Measurements from ENCODE around the gene CDKN2C. TPM values are rescaled to one million over a fixed set of nuclear protein-coding genes. Genes with fewer than 3 reads are reported as not detected.

CDKN2C gene
- polyA plus RNA-seq, 1 of the 3 experiments (the other 2 are of a cell fraction) = 27.0 TPM

DNA sequence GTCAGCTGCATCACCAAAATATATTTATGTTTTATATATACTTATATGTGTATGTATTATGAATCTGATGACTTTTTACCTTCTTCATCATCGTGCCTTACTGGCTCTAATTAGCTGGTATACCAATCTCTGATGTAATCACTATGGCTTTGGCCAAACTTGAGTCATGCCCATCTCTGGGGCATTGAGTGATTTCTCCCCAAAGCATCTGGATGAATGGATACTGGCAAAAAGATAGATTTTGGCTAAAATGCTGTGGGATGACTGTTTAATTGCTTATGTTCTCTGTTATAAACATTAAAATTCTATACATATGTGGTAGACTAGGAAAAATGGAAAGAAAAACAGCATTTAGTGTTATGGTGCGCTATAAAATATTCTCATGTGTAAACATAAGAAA lies 19.6 kb downstream of the CDKN2C start (continued):
- TF ChIP-seq, protein P1, sequence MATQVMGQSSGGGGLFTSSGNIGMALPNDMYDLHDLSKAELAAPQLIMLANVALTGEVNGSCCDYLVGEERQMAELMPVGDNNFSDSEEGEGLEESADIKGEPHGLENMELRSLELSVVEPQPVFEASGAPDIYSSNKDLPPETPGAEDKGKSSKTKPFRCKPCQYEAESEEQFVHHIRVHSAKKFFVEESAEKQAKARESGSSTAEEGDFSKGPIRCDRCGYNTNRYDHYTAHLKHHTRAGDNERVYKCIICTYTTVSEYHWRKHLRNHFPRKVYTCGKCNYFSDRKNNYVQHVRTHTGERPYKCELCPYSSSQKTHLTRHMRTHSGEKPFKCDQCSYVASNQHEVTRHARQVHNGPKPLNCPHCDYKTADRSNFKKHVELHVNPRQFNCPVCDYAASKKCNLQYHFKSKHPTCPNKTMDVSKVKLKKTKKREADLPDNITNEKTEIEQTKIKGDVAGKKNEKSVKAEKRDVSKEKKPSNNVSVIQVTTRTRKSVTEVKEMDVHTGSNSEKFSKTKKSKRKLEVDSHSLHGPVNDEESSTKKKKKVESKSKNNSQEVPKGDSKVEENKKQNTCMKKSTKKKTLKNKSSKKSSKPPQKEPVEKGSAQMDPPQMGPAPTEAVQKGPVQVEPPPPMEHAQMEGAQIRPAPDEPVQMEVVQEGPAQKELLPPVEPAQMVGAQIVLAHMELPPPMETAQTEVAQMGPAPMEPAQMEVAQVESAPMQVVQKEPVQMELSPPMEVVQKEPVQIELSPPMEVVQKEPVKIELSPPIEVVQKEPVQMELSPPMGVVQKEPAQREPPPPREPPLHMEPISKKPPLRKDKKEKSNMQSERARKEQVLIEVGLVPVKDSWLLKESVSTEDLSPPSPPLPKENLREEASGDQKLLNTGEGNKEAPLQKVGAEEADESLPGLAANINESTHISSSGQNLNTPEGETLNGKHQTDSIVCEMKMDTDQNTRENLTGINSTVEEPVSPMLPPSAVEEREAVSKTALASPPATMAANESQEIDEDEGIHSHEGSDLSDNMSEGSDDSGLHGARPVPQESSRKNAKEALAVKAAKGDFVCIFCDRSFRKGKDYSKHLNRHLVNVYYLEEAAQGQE (IDR thresholded peaks at IDR 0.05; ENCODE audit: low read depth, low read length) = no peak
- TF ChIP-seq CHD2 (IDR thresholded peaks at IDR 0.05; ENCODE audit: low read length, partially characterized antibody) (no peak), GATA2 (CRISPR knock-in tag; IDR thresholded peaks at IDR 0.05) (no peak), TAF1 (IDR thresholded peaks at IDR 0.05; ENCODE audit: borderline replicate concordance, low read depth, low read length) (no peak)
- TF ChIP-seq, protein P2, sequence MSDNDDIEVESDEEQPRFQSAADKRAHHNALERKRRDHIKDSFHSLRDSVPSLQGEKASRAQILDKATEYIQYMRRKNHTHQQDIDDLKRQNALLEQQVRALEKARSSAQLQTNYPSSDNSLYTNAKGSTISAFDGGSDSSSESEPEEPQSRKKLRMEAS (IDR thresholded peaks at IDR 0.05; ENCODE audit: low read depth) = no peak

DNA sequence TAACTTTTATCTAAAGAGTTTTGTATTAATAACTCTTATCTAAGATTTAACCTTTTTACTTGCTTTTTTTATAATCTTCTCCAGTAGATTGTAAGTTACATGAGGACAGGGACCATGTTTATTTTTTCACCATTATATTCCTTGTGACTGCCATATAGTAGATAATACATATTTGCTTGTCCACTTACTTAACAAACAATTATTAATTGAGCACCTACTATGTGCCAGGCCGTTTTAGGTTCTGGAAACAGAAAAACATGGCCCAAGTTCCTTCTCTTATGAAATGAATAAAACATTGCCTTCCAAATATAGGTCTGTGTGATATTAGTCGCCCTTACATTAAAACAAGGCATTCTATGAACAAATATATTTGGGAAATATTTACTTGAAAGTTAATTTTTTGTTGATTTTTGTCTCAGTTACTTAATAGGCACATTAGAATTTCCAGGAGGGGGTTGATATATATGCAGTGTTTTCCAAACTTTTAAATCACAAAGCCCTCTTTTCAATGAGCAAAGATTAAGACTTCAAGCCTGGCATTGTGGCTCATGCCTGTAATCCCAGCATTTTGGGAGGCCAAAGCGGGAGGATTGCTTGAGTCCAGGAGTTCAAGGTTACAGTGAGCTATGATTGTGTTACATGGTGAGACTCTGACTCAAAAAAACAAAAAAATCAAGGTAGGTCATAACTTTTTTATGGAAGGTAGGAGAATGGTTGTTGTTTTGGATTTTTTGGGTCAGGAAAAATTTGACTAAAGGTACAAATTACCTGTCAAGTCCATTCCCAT lies 22.7 kb downstream of the CDKN2C start:
- H3K27me3 ChIP-seq (ENCODE audit: insufficient read depth) = no peaks in the 10 kb centered on the region
- no peak overlapping the region for H3K9ac ChIP-seq
- H3K79me2 ChIP-seq (ENCODE audit: insufficient read depth) = peaks cover 17% of the 10 kb centered on the region
- no peaks in the 10 kb centered on the region for H4K20me1 ChIP-seq (ENCODE audit: insufficient read depth)
- no peak overlapping the region for H2AFZ ChIP-seq (ENCODE audit: low read depth)
- TF ChIP-seq MXI1 (IDR thresholded peaks at IDR 0.05; ENCODE audit: low read depth, low read length) (no peak), RFX5 (IDR thresholded peaks at IDR 0.05; ENCODE audit: low read length) (no peak), YY1 (IDR thresholded peaks at IDR 0.05; ENCODE audit: low read depth) (no peak), TAF1 (IDR thresholded peaks at IDR 0.05; ENCODE audit: borderline replicate concordance, low read depth, low read length) (no peak), FOSL2 (IDR thresholded peaks at IDR 0.05; ENCODE audit: borderline replicate concordance, low read depth) (no peak), NFIC (IDR thresholded peaks at IDR 0.05; ENCODE audit: borderline replicate concordance) (no peak), EZH2phosphoT487 (IDR thresholded peaks at IDR 0.05; ENCODE audit: borderline replicate concordance, low read depth) (no peak), TCF12 (IDR thresholded peaks at IDR 0.05) (no peak), RAD21 (IDR thresholded peaks at IDR 0.05; ENCODE audit: low read length) (no peak), POLR2AphosphoS5 (IDR thresholded peaks at IDR 0.05; ENCODE audit: low read depth, low read length) (no peak), RCOR1 (IDR thresholded peaks at IDR 0.05; ENCODE audit: low read length) (no peak), MEF2A (IDR thresholded peaks at IDR 0.05; ENCODE audit: borderline replicate concordance, low read depth) (no peak), NRF1 (IDR thresholded peaks at IDR 0.05; ENCODE audit: low read depth, low read length) (no peak)
- TF ChIP-seq, protein P2 (IDR thresholded peaks at IDR 0.05; ENCODE audit: low read depth) = no peak
- TF ChIP-seq, protein P3, sequence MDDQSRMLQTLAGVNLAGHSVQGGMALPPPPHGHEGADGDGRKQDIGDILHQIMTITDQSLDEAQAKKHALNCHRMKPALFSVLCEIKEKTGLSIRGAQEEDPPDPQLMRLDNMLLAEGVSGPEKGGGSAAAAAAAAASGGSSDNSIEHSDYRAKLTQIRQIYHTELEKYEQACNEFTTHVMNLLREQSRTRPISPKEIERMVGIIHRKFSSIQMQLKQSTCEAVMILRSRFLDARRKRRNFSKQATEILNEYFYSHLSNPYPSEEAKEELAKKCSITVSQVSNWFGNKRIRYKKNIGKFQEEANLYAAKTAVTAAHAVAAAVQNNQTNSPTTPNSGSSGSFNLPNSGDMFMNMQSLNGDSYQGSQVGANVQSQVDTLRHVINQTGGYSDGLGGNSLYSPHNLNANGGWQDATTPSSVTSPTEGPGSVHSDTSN (IDR thresholded peaks at IDR 0.05) = no peak
- TF ChIP-seq, protein P4, sequence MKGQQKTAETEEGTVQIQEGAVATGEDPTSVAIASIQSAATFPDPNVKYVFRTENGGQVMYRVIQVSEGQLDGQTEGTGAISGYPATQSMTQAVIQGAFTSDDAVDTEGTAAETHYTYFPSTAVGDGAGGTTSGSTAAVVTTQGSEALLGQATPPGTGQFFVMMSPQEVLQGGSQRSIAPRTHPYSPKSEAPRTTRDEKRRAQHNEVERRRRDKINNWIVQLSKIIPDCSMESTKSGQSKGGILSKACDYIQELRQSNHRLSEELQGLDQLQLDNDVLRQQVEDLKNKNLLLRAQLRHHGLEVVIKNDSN (IDR thresholded peaks at IDR 0.05; ENCODE audit: borderline replicate concordance, low read depth) = no peak
- TF ChIP-seq, protein P5, sequence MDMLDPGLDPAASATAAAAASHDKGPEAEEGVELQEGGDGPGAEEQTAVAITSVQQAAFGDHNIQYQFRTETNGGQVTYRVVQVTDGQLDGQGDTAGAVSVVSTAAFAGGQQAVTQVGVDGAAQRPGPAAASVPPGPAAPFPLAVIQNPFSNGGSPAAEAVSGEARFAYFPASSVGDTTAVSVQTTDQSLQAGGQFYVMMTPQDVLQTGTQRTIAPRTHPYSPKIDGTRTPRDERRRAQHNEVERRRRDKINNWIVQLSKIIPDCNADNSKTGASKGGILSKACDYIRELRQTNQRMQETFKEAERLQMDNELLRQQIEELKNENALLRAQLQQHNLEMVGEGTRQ (IDR thresholded peaks at IDR 0.05; ENCODE audit: borderline replicate concordance, low read depth, low read length) = no peak
- peaks cover 0 to 7% of the 10 kb centered on the region in 2 experiments for H3K36me3 ChIP-seq (replicated peaks in 1 of 2; ENCODE audit: control insufficient read depth in 1 of 2, insufficient read depth in 2 of 2, low read length in 1 of 2)
- H3K4me3 ChIP-seq (ENCODE audit: low read depth in 2 of 2, low read length in 1 of 2) = no peak overlapping the region
- H3F3A ChIP-seq (replicated peaks; ENCODE audit: insufficient read depth) = no peaks in the 10 kb centered on the region
- ChIA-PET CTCF (interaction anchor here (0.5 kb wide), 1 partner anchor 155 kb away, joined by 3 read pairs; no protein-coding TSS in a partner anchor), POLR2A (no interaction called here)
- no peaks in the 10 kb centered on the region for H3K9me2 ChIP-seq
- no peak for DNase-seq
- H3K4me1 ChIP-seq (ENCODE audit: control insufficient read depth in 1 of 2, insufficient read depth in 2 of 2, low read depth in 1 of 2, low read length in 1 of 2) = no peaks in the 10 kb centered on the region
- no peaks in the 10 kb centered on the region for H3K9me3 ChIP-seq
- no peak overlapping the region for H3K27ac ChIP-seq (ENCODE audit: low read depth in 2 of 2, low read length in 1 of 2)
- H3K4me2 ChIP-seq = no peak overlapping the region
- 87% methylated on average over 3 of the region's 3 CpGs for WGBS (ENCODE audit: low lambda C conversion rate)

Measured in SK-N-SH (cell line).